Right lobe of liver (tissue), 4 donors: ENCODE results near the gene NHLRC4.

Source experiments
- POLR2A ChIP-seq: fragments of 450-650 bp; IDR thresholded peaks from one replicate; pipeline ENCODE4 v1.6.1; 2017; ENCODE audit warnings: antibody characterized with exemption, mild to moderate bottlenecking
- TF ChIP-seq, protein P1 (sequence below), 4 donors: fragments of 200-600 bp in 3 of 4; fragments of 450-650 bp in 1 of 4; IDR thresholded peaks; one replicate each; pipeline versions ENCODE4 v1.5.1 to v1.8.0; 2016 to 2022; ENCODE audit warnings: antibody characterized with exemption in 4 of 4, mild to moderate bottlenecking in 2 of 4
- donor health status: DM: no; HTN: no; CAD: no.
- donor health status: DM: no; HTN: no; CAD: no.
- donor health status: DM: no; HTN: yes; CAD: no.

DNA sequence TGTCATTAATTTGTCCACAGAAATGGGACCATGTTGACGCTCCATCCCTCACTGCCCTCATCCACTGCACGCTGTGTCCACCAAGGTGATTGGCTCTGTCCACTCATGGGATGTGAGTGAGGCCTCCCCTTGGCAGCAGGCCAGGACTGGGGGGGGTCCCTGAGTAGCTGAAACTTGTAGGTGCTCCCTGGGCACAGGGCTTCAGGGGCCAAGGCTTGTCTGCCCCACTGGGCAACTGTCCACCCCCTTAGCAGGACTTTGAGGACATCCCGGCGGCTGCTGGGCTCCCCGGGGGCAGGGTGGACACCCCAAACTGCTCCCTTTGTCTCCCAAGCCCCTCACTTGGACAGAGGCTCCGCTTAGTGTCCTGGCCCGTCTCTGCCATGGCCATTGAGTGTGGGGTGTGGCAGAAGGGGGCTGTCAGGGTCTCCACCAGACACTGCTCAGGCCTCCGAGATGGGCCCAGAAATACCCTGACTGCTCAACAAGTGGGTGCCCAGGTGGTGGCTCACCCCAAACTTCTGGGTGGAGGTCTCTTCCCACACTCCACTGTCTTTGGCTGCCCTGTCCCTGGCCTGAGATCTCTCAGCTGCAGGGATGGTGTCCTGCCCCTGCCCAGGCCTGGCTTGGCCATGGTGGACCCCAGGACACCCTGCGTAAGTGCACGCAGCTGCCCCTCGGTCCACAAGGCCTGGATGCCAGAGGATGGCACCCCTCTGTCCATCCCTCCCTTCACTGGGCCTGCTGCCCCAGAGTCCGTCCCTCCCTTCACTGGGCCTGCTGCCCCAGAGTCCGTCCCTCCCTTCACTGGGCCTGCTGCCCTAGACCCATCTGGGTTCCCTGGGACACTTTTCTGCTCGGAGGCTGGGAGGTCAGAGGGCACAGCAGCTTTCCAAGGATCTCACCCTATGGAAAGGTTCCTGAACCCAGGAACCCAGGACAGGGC lies 20.1 kb downstream of the NHLRC4 start:
- no peak for TF ChIP-seq POLR2A
- TF ChIP-seq, protein P1, sequence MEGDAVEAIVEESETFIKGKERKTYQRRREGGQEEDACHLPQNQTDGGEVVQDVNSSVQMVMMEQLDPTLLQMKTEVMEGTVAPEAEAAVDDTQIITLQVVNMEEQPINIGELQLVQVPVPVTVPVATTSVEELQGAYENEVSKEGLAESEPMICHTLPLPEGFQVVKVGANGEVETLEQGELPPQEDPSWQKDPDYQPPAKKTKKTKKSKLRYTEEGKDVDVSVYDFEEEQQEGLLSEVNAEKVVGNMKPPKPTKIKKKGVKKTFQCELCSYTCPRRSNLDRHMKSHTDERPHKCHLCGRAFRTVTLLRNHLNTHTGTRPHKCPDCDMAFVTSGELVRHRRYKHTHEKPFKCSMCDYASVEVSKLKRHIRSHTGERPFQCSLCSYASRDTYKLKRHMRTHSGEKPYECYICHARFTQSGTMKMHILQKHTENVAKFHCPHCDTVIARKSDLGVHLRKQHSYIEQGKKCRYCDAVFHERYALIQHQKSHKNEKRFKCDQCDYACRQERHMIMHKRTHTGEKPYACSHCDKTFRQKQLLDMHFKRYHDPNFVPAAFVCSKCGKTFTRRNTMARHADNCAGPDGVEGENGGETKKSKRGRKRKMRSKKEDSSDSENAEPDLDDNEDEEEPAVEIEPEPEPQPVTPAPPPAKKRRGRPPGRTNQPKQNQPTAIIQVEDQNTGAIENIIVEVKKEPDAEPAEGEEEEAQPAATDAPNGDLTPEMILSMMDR (IDR thresholded peaks at IDR 0.05): no peak
